SJCRH30 (cell line): ENCODE measurements around the gene STX10. TPM values are rescaled to one million over a fixed set of nuclear protein-coding genes. Genes with fewer than 3 reads are reported as not detected.
"Not testable (repeated sequence)": the region's sequence is repeated elsewhere in the genome, so short reads cannot be mapped to it uniquely, and the experiment has no call there.

ENCODE experiments used
- DNase-seq, 2 experiments: peaks; one replicate each; pipeline ENCODE4 v3.0.0-alpha.2; 2015 to 2020
- H3K27ac ChIP-seq: fragments of 250-450 bp; sonication (Bioruptor Pico); 2 replicates; pipeline ENCODE4 v1.5.1; 2020; ENCODE audit warnings: mild to moderate bottlenecking, moderate library complexity
- H3K27me3 ChIP-seq: fragments of 250-450 bp; sonication (Bioruptor Pico); 2 replicates; pipeline ENCODE4 v1.5.1; 2020; ENCODE audit warnings: mild to moderate bottlenecking, moderate library complexity
- H3K36me3 ChIP-seq: fragments of 250-450 bp; sonication (Bioruptor Pico); 2 replicates; pipeline ENCODE4 v1.5.1; 2020; ENCODE audit warnings: mild to moderate bottlenecking, moderate library complexity
- H3K4me1 ChIP-seq: fragments of 250-450 bp; sonication (Bioruptor Pico); 2 replicates; pipeline ENCODE4 v1.5.1; 2020; ENCODE audit warnings: mild to moderate bottlenecking, moderate library complexity
- H3K4me3 ChIP-seq: fragments of 250-450 bp; sonication (Bioruptor Pico); 2 replicates; pipeline ENCODE4 v1.5.1; 2020; ENCODE audit warnings: mild to moderate bottlenecking, moderate library complexity
- H3K9me3 ChIP-seq: fragments of 250-450 bp; sonication (Bioruptor Pico); replicated peaks from 2 replicates; pipeline ENCODE4 v1.5.1; 2020; ENCODE audit warnings: mild to moderate bottlenecking, moderate library complexity
- total RNA-seq: library from RNA; depleted of rRNA; stranded (reverse); fragments of >200 nt; shearing (Covaris generic); gene quantifications from 2 replicates; pipeline ENCODE4 v1.2.3, GENCODE V29; 2014; rRNA removed

Gene STX10
- total RNA-seq = 58.5 and 70.7 TPM in 2 replicates

GRCh38 chr19:13150187-13150930 lies at the start of gene STX10, which contains the start of gene IER2:
Gene STX10, minus strand, starts transcription at chr19:13150375. Its CDS starts 202 bp downstream, at chr19:13150173.
Gene IER2, plus strand, starts transcription at chr19:13150411. Its CDS starts 2,776 bp downstream, at chr19:13153187.
- peak within 1 kb of the TSS; percentile 56 for H3K27ac ChIP-seq
- H3K4me3 ChIP-seq = peak within 1 kb of the TSS; percentile 75
- H3K27me3 ChIP-seq = no peaks in the 10 kb centered on the region
- DNase-seq = peak; percentile 96
- no peaks in the 10 kb centered on the region for H3K9me3 ChIP-seq
- peaks cover 3% of the 10 kb centered on the region; the same call in 1 of the 2 replicates for H3K36me3 ChIP-seq
- peaks cover 3% of the 10 kb centered on the region; the same call in 1 of the 2 replicates for H3K4me1 ChIP-seq

GRCh38 chr19:13198634-13199033 lies 48.5 kb upstream of the STX10 start:
- Histone ChIP-seq H3K4me3 (no peak overlapping the region), H3K36me3 (no peaks in the 10 kb centered on the region), H3K4me1 (no peaks in the 10 kb centered on the region), H3K27me3 (peaks cover 5% of the 10 kb centered on the region; the same call in 1 of the 2 replicates), H3K27ac (no peak overlapping the region), H3K9me3 (no peaks in the 10 kb centered on the region)
- DNase-seq = no peak

- H3K36me3 ChIP-seq = no peaks in the 10 kb centered on the region
- no peak overlapping the region for H3K4me3 ChIP-seq
- no peaks in the 10 kb centered on the region for H3K4me1 ChIP-seq
- no peaks in the 10 kb centered on the region for H3K27me3 ChIP-seq
- no peak for DNase-seq
- no peak overlapping the region for H3K27ac ChIP-seq
- no peaks in the 10 kb centered on the region for H3K9me3 ChIP-seq
Observed at GRCh38 chr19:13195678-13196077, 45.5 kb upstream of the STX10 start.

GRCh38 chr19:13190781-13191540 lies 40.8 kb upstream of the STX10 start:
- H3K27me3 ChIP-seq = no peaks in the 10 kb centered on the region; the same call in 1 of the 2 replicates
- no peaks in the 10 kb centered on the region for H3K36me3 ChIP-seq
- H3K4me3 ChIP-seq = no peak overlapping the region
- no peak overlapping the region for H3K27ac ChIP-seq
- H3K9me3 ChIP-seq = no peaks in the 10 kb centered on the region
- no peak for DNase-seq
- no peaks in the 10 kb centered on the region for H3K4me1 ChIP-seq

- Histone ChIP-seq H3K27me3 (no peaks in the 10 kb centered on the region; the same call in 1 of the 2 replicates), H3K27ac (no peak overlapping the region), H3K4me3 (no peak overlapping the region), H3K4me1 (no peaks in the 10 kb centered on the region), H3K36me3 (no peaks in the 10 kb centered on the region), H3K9me3 (no peaks in the 10 kb centered on the region)
- DNase-seq = no peak
Observed at GRCh38 chr19:13189600-13189999, 39.4 kb upstream of the STX10 start.

- Histone ChIP-seq H3K27me3 (no peaks in the 10 kb centered on the region; the same call in 1 of the 2 replicates), H3K4me3 (no peak overlapping the region), H3K9me3 (no peaks in the 10 kb centered on the region), H3K4me1 (peaks cover 4% of the 10 kb centered on the region; the same call in 1 of the 2 replicates), H3K36me3 (no peaks in the 10 kb centered on the region), H3K27ac (no peak overlapping the region)
- DNase-seq = no peak
Observed at GRCh38 chr19:13187419-13187818, 37.2 kb upstream of the STX10 start.

- H3K27ac ChIP-seq, H3K9me3 ChIP-seq, H3K4me1 ChIP-seq, H3K27me3 ChIP-seq, H3K4me3 ChIP-seq, DNase-seq, H3K36me3 ChIP-seq: not testable (repeated sequence)
Observed at GRCh38 chr19:13186688-13187087, 36.5 kb upstream of the STX10 start.

- DNase-seq = not testable (repeated sequence)
Observed at GRCh38 chr19:13185763-13186657, 35.8 kb upstream of the STX10 start.

GRCh38 chr19:13184926-13185325 lies 34.8 kb upstream of the STX10 start:
- H3K9me3 ChIP-seq = not testable (repeated sequence)

More at GRCh38 chr19:13185763-13186657, 35.8 kb upstream of the STX10 start:
- H3K27ac ChIP-seq, H3K4me3 ChIP-seq, H3K36me3 ChIP-seq, H3K27me3 ChIP-seq, H3K9me3 ChIP-seq: not testable (repeated sequence)
- peaks cover 15% of the 10 kb centered on the region for H3K4me1 ChIP-seq

GRCh38 chr19:13181747-13182388 lies 31.7 kb upstream of the STX10 start:
- Histone ChIP-seq H3K9me3 (no peaks in the 10 kb centered on the region), H3K4me3 (peak overlapping the region; percentile 18), H3K36me3 (no peaks in the 10 kb centered on the region), H3K4me1 (peaks cover 15% of the 10 kb centered on the region), H3K27me3 (no peaks in the 10 kb centered on the region), H3K27ac (no peak overlapping the region)
- DNase-seq = peak; percentile 71 to 80

More at GRCh38 chr19:13184926-13185325, 34.8 kb upstream of the STX10 start:
- not testable (repeated sequence) for H3K27me3 ChIP-seq, DNase-seq, H3K36me3 ChIP-seq, H3K27ac ChIP-seq, H3K4me3 ChIP-seq
- H3K4me1 ChIP-seq = peaks cover 15% of the 10 kb centered on the region

- H3K36me3 ChIP-seq, H3K4me3 ChIP-seq: not testable (repeated sequence)
- H3K4me1 ChIP-seq = peaks cover 20% of the 10 kb centered on the region
Observed at GRCh38 chr19:13178291-13178690, 28.1 kb upstream of the STX10 start.

GRCh38 chr19:13177584-13177983 lies 27.4 kb upstream of the STX10 start:
- peaks cover 25% of the 10 kb centered on the region for H3K4me1 ChIP-seq
- not testable (repeated sequence) for H3K27ac ChIP-seq, H3K36me3 ChIP-seq, DNase-seq, H3K27me3 ChIP-seq, H3K4me3 ChIP-seq, H3K9me3 ChIP-seq

More at GRCh38 chr19:13178291-13178690, 28.1 kb upstream of the STX10 start:
- not testable (repeated sequence) for H3K27me3 ChIP-seq, DNase-seq, H3K27ac ChIP-seq, H3K9me3 ChIP-seq

GRCh38 chr19:13176345-13176744 lies 26.2 kb upstream of the STX10 start:
- no peaks in the 10 kb centered on the region for H3K27me3 ChIP-seq
- no peaks in the 10 kb centered on the region for H3K9me3 ChIP-seq
- no peak overlapping the region for H3K27ac ChIP-seq
- peaks cover 25% of the 10 kb centered on the region for H3K4me1 ChIP-seq
- no peak overlapping the region for H3K4me3 ChIP-seq
- peak in 1 of 2 experiments; percentile 30 for DNase-seq
- H3K36me3 ChIP-seq = no peaks in the 10 kb centered on the region
